LNCaP clone FGC (cell line): ENCODE results near the gene MYH9.
"Not testable (repeated sequence)": the region's sequence is repeated elsewhere in the genome, so short reads cannot be mapped to it uniquely, and the experiment has no call there.

ENCODE experiments used
- DNase-seq: peaks from one replicate; pipeline ENCODE4 v3.0.0-alpha.2; 2011; ENCODE audit warnings: low read depth
- H3K4me3 ChIP-seq: 2 replicates; pipeline ENCODE4 v1.5.1; 2011; ENCODE audit warnings: mild to moderate bottlenecking, low read depth, low read length, control low read depth
- TF ChIP-seq, protein P1 (sequence below): IDR thresholded peaks from 2 replicates; pipeline ENCODE4 v1.5.1; 2012; ENCODE audit warnings: mild to moderate bottlenecking; ENCODE audit not compliant: control insufficient read depth, insufficient read depth; ENCODE audit errors: extremely low read depth

Gene MYH9

GRCh38 chr22:36419177-36419911 is 31.6 kb upstream of the MYH9 start:
- H3K4me3 ChIP-seq = no peak overlapping the region
- TF ChIP-seq, protein P1, sequence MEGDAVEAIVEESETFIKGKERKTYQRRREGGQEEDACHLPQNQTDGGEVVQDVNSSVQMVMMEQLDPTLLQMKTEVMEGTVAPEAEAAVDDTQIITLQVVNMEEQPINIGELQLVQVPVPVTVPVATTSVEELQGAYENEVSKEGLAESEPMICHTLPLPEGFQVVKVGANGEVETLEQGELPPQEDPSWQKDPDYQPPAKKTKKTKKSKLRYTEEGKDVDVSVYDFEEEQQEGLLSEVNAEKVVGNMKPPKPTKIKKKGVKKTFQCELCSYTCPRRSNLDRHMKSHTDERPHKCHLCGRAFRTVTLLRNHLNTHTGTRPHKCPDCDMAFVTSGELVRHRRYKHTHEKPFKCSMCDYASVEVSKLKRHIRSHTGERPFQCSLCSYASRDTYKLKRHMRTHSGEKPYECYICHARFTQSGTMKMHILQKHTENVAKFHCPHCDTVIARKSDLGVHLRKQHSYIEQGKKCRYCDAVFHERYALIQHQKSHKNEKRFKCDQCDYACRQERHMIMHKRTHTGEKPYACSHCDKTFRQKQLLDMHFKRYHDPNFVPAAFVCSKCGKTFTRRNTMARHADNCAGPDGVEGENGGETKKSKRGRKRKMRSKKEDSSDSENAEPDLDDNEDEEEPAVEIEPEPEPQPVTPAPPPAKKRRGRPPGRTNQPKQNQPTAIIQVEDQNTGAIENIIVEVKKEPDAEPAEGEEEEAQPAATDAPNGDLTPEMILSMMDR = no peak
- DNase-seq = no peak

DNA sequence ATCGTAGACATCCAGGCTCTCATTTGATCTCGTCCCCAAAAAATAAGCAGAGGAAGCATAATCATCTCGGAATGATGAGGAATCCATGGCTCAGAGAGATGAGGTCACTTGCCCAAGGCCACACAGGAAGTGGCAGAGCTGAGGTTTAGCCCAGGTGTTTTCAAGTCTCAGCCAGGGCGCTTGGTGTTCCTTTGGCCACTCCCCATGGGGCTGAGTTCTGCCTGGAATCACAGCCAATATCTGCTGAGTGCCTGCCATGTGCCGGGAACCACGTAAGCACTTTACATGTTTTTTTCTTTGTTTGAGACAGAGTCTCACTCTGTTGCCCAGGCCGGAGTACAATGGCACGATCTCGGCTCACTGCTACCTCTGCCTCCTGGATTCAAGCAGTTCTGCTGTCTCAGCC is 29.5 kb upstream of the MYH9 start:
- TF ChIP-seq, protein P1 = no peak
- DNase-seq = no peak
- H3K4me3 ChIP-seq = no peak overlapping the region

DNA sequence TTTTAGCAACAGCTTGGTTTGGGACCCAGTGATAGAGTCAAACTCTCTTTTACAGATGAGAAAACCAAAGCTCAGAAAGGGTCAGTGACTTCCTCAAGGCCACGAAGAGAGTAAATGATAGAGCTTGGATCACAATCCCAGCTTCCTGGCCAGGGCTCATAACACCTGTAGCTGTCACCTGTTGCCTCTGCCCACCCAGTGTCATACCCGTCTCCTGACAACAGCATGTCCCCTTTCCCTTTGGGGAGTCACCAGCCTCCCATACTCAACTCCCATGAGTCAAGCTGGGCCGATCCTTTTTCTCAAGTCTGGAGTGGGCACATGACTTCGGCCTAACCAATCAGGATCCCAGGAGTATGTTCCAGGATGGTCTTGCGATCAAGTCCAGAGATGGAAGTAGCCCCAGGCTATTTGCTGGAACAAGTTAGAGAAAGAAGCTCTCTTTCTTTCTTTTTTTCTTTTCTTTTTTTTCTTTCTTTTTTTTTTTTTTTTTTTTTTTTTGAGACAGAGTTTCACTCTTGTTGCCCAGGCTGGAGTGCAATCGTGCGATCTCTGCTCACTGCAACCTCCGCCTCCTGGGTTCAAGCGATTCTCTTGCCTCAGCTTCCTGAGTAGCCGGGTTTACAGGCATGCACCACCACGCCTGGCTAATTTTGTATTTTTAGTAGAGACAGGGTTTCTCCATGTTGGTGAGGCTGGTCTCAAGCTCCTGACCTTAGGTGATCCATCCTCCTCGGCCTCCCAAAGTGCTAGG is 27.8 kb upstream of the MYH9 start:
- TF ChIP-seq, protein P1 = no peak
- DNase-seq = no peak
- H3K4me3 ChIP-seq = no peak overlapping the region

GRCh38 chr22:36413022-36413775 is 25.4 kb upstream of the MYH9 start:
- H3K4me3 ChIP-seq = no peak overlapping the region
- TF ChIP-seq, protein P1 = no peak
- no peak for DNase-seq

DNA sequence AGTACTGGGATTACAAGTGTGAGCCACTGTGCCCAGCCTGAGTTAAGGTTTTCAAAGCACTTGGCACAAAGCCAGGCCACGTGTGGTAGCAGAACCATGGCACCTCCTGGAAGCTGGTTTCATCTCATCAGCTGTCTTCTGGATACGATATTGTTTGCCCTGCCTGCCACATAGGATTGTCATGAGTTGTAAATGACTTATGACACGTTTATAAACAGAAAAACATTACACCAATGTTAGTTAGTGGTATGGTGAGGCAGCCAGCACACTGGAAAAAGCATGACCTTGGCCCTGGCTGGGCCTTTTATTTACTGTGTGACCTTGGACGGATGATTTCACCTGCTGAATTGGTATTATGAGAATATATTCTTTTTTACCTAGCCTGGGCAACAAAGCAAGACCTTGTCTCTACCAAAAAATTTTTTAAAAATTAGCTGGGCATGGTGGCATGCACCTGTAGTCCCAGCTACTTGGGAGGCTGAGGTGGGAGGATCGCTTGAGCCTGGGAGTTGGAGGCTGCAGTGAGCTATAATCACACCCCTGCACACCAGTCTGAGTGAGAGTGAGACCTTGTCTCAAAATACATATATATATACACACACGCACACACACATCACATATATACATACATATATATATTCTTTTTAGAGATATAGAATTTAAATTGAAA is 24.0 kb upstream of the MYH9 start:
- H3K4me3 ChIP-seq = no peak overlapping the region
- TF ChIP-seq, protein P1 = no peak
- DNase-seq = no peak

DNA sequence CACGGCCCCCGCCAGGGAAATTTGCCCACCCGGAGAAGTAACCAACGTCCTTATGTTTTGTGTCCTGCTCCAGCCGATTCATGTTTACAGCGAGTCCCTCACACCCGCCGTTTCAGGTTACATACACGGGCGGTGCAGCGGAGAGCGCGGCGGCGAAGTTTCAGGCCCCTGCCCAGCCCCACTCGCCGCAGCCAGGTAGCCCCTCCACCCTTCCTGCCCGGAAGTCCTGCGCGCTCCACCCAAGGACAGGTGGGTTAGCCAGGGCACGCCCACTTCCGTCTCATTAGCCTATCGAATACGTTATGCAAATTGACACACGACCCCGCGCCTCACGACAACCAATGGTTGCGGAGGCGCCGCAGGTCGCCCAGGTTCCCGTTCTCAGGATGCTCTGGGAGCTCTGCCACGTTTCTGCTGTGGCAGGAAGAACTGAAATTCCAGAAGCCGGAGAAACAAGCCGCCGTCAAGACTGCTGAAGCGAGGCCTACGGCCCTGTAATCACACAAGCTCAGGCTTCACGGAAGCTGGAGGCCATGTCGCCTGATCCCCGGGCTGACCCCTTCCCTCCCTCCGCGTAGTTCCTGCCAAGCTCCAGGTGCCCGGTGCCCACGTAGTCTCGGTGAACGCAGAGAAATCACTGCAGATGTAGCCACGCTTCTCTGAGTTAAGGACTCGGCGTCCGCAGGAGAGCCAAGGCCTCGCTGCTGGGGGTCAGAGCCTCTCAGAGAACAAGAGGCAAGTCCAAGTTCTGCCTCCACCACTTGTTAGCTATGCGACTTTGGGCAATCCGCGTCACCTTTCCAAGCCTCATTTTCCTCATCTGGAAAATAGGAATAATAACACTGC is 22.4 kb upstream of the MYH9 start:
- peak overlapping the region; percentile 53 for H3K4me3 ChIP-seq
- peak; percentile 99 for DNase-seq
- TF ChIP-seq, protein P1 = no peak

DNA sequence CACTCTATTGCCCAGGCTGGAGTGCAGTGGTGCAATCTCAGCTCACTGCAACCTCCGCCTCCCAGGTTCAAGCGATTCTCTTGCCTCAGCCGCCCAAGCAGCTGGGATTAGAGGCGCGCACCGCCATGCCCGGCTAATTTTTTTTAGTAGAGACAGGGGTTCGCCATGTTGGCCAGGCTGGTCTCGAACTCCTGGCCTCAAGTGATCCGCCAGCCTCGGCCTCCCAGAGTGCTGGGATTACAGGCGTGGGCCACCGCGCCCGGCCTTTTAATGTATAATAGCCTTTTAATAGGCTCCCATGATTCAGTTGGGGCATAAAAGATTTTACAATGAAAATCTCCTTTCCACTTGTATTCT is 21.8 kb upstream of the MYH9 start:
- DNase-seq = not testable (repeated sequence)
- peak overlapping the region; percentile 53 for H3K4me3 ChIP-seq
